K562 (cell line): ENCODE results near the gene SULT6B1. TPM values are rescaled to one million over a fixed set of nuclear protein-coding genes. Genes with fewer than 3 reads are reported as not detected.

Source experiments
- ATAC-seq: fragments of 200-7000 bp; cut with Tn5 transposase; 3 replicates; pipeline ENCODE4 v1.9.1; 2020; ENCODE audit warnings: moderate library complexity
- BruUV-seq: library from RNA; stranded (reverse); fragments of 400-500 nt; replicated peaks from 2 replicates; lab custom pipeline; 2021; lab: Mats Ljungman, UMichigan
- CTCF ChIA-PET: fragments of 300-600 bp; formaldehyde crosslinking; extraction: SDS; loops from one replicate; lab custom pipeline; 2021; ENCODE audit warnings: low intra/inter-chr PET ratio; lab: Yijun Ruan, JAX
- POLR2A ChIA-PET: fragments of 300-600, 350-650 bp; sonication (Branson Sonifier 250); formaldehyde crosslinking; extraction: SDS; loops from one replicate; lab custom pipeline; 2021; ENCODE audit warnings: antibody characterized with exemption, inconsistent platforms; lab: Yijun Ruan, JAX
- DNase-seq, 4 experiments: peaks; one replicate each; pipeline versions ENCODE4 v3.0.0 to v3.0.0-alpha.2; 2011 to 2018; ENCODE audit warnings: low spot score in 3 of 4, mixed read lengths in 3 of 4; ENCODE audit errors: extremely low read depth in 1 of 4
- FAIRE-seq: peaks from 2 replicates; lab custom pipeline; 2011; peaks lifted over from hg19 to GRCh38; lab: Jason Lieb, UNC
- H2AFZ ChIP-seq: 2 replicates; pipeline ENCODE4 v1.6.0; 2011; ENCODE audit warnings: low read depth, low read length, control low read depth, inconsistent platforms
- H3K27ac ChIP-seq: fragments of 200-600 bp; 3 replicates; pipeline ENCODE4 v1.8.0; 2011; ENCODE audit warnings: low read depth, mild to moderate bottlenecking, control low read depth, inconsistent platforms, low read length, moderate library complexity, mixed read lengths; ENCODE audit errors: extremely low read depth
- H3K27me3 ChIP-seq, 2 experiments: fragments of 300-600 bp in 1 of 2; 2 replicates in 1 of 2; 3 replicates in 1 of 2; pipeline versions ENCODE4 v1.6.0 to v1.8.0; 2011; ENCODE audit warnings: inconsistent platforms in 2 of 2, low read length in 2 of 2, mild to moderate bottlenecking in 1 of 2, mixed read lengths in 1 of 2, moderate library complexity in 1 of 2; ENCODE audit not compliant: control insufficient read depth in 2 of 2, insufficient read depth in 2 of 2
- H3K36me3 ChIP-seq: fragments of 300-600 bp; 3 replicates; pipeline ENCODE4 v1.8.0; 2011; ENCODE audit warnings: mild to moderate bottlenecking, low read length, inconsistent platforms; ENCODE audit not compliant: control insufficient read depth, insufficient read depth
- H3K4me1 ChIP-seq, 2 experiments: fragments of 200-600 bp in 1 of 2; replicated peaks in 1 of 2; 2 replicates in 1 of 2; 3 replicates in 1 of 2; pipeline versions ENCODE4 v1.5.1 to v1.8.0; 2011; ENCODE audit warnings: inconsistent platforms in 2 of 2, low read length in 2 of 2, mild to moderate bottlenecking in 1 of 2, mixed read lengths in 1 of 2, moderate library complexity in 1 of 2; ENCODE audit not compliant: control insufficient read depth in 2 of 2, insufficient read depth in 2 of 2
- H3K4me2 ChIP-seq: 2 replicates; pipeline ENCODE4 v1.6.1; 2011; ENCODE audit warnings: low read length, control low read depth, inconsistent platforms, mixed read lengths; ENCODE audit not compliant: insufficient read depth
- H3K4me3 ChIP-seq: fragments of 200-600 bp; sonication (generic), shearing (Covaris generic); 2 replicates; pipeline ENCODE4 v1.5.1; 2016; ENCODE audit warnings: control low read depth, inconsistent platforms
- H3K79me2 ChIP-seq: fragments of 200-600 bp; 3 replicates; pipeline ENCODE4 v1.8.0; 2011; ENCODE audit warnings: low read length, inconsistent platforms; ENCODE audit not compliant: control insufficient read depth, insufficient read depth
- H3K9ac ChIP-seq, 2 experiments: 2 replicates each; pipeline versions ENCODE4 v1.6.0 to v1.6.1; 2011; ENCODE audit warnings: low read depth in 2 of 2, low read length in 2 of 2, control low read depth in 1 of 2, inconsistent platforms in 1 of 2, mild to moderate bottlenecking in 1 of 2, mixed read lengths in 1 of 2; ENCODE audit not compliant: insufficient read depth in 1 of 2
- H3K9me1 ChIP-seq: one replicate; pipeline ENCODE4 v1.6.0; 2011; ENCODE audit warnings: inconsistent platforms, mild to moderate bottlenecking, low read length, moderate library complexity; ENCODE audit not compliant: control insufficient read depth, insufficient read depth
- H3K9me3 ChIP-seq: replicated peaks from 2 replicates; pipeline ENCODE4 v1.5.1; 2011; ENCODE audit warnings: low read depth, low read length, inconsistent platforms; ENCODE audit not compliant: control insufficient read depth, insufficient read depth
- H4K20me1 ChIP-seq: replicated peaks from 2 replicates; pipeline ENCODE4 v1.6.1; 2011; ENCODE audit warnings: low read length, inconsistent platforms, mixed read lengths; ENCODE audit not compliant: control insufficient read depth, insufficient read depth
- CTBP1 ChIP-seq: fragments of 450-650 bp; IDR thresholded peaks from 2 replicates; pipeline ENCODE4 v1.6.1; 2016; ENCODE audit warnings: borderline replicate concordance
- ETS2 ChIP-seq: IDR thresholded peaks from 2 replicates; pipeline ENCODE4 v1.6.1; 2016; ENCODE audit warnings: borderline replicate concordance, missing genetic modification characterization, mild to moderate bottlenecking, moderate library complexity, missing compliant biosample characterization; ENCODE audit not compliant: poor library complexity, severe bottlenecking
- JUN ChIP-seq, 2 experiments: sonication (generic) in 1 of 2; formaldehyde crosslinking in 1 of 2; IDR thresholded peaks; 2 replicates each; pipeline versions ENCODE4 v1.6.1 to v1.8.0; 2012 to 2022; ENCODE audit warnings: borderline replicate concordance in 2 of 2, mild to moderate bottlenecking in 2 of 2, improper control_type of control experiment in 1 of 2, low read depth in 1 of 2, low read length in 1 of 2, missing genetic modification reagents in 1 of 2
- MAFF ChIP-seq: IDR thresholded peaks from 2 replicates; pipeline ENCODE4 v1.6.1; 2012; ENCODE audit warnings: low read length, improper control_type of control experiment
- MAFK ChIP-seq: IDR thresholded peaks from 2 replicates; pipeline ENCODE4 v1.6.1; 2011; ENCODE audit warnings: low read length, improper control_type of control experiment
- POLR2AphosphoS5 ChIP-seq: IDR thresholded peaks from 2 replicates; pipeline ENCODE4 v1.6.1; 2011; ENCODE audit warnings: mild to moderate bottlenecking, low read depth, low read length, moderate library complexity; ENCODE audit not compliant: control insufficient read depth, insufficient read depth
- RBM17 ChIP-seq: fragments of 200-400 bp; formaldehyde crosslinking; IDR thresholded peaks from 2 replicates; pipeline ENCODE4 v1.6.1; 2017; ENCODE audit warnings: low read depth, mild to moderate bottlenecking, low read length, borderline replicate concordance
- SRSF1 ChIP-seq: fragments of 200-400 bp; formaldehyde crosslinking; IDR thresholded peaks from 2 replicates; pipeline ENCODE4 v1.6.1; 2017; ENCODE audit warnings: mild to moderate bottlenecking, low read depth, low read length, moderate library complexity
- ZNF316 ChIP-seq: fragments of 450-650 bp; IDR thresholded peaks from 2 replicates; pipeline ENCODE4 v1.6.1; 2016
- ZNF57 ChIP-seq: fragments of 450-650 bp; formaldehyde crosslinking; IDR thresholded peaks from 2 replicates; pipeline ENCODE4 v1.4.0; 2020; ENCODE audit warnings: mild to moderate bottlenecking, moderate library complexity
- ZNF583 ChIP-seq: fragments of 250-450 bp; sonication (Bioruptor Pico); IDR thresholded peaks from 2 replicates; pipeline ENCODE4 v1.4.0; 2020
- ZSCAN32 ChIP-seq: fragments of 450-650 bp; formaldehyde crosslinking; IDR thresholded peaks from 2 replicates; pipeline ENCODE4 v1.4.0; 2020; ENCODE audit warnings: mild to moderate bottlenecking, moderate library complexity
- WGBS: fragments of 100-300 bp; shearing (Covaris generic); methylation state at CpG from one replicate; pipeline ENCODE4 v1.1.6; 2016; ENCODE audit warnings: low coverage, mixed read lengths; ENCODE audit not compliant: insufficient coverage; ENCODE audit errors: missing lambda C conversion rate; 5-methylcytosine and 5-hydroxymethylcytosine counted together
- in situ Hi-C: fragments of 300-500 bp; cut with MboI; formaldehyde crosslinking; loops from 4 replicates; pipeline ENCODE4 v1.15.0; 2018; ENCODE audit warnings: inconsistent platforms, mixed read lengths
- intact Hi-C: fragments of 100-400 bp; cut with micrococcal nuclease; formaldehyde crosslinking; loops from 2 replicates; pipeline ENCODE4 v1.14.2; 2022
- polyA plus RNA-seq, 8 experiments: library from polyadenylated mRNA; depleted of rRNA in 4 of 8; stranded (reverse) in 5 of 8; unstranded in 3 of 8; fragments of >200 nt; fragmentation: Nextera tagmentation in 2 of 8; fragmentation: Illumina TruSeq in 1 of 8; extraction: Ambion mirVana in 2 of 8; extraction: Trizol in 1 of 8; gene quantifications; 2 replicates each; pipeline versions ENCODE4 v1.2.1 to v1.2.3, GENCODE V29; 2011 to 2014; ENCODE audit warnings: inconsistent platforms in 1 of 8, missing spikeins in 1 of 8
- total RNA-seq, 7 experiments: library from RNA; depleted of rRNA in 6 of 7; stranded (reverse); fragments of >200 nt in 6 of 7; fragmentation: Illumina TruSeq in 2 of 7; extraction: Trizol in 2 of 7; gene quantifications; 2 replicates each; pipeline versions ENCODE4 v1.2.1 to v1.2.3, GENCODE V29; 2011 to 2021; ENCODE audit warnings: low replicate concordance in 1 of 7
- TF ChIP-seq, protein P1 (sequence below): fragments of 450-650 bp; formaldehyde crosslinking; conservative IDR thresholded peaks from 2 replicates; pipeline ENCODE4 v1.4.0; 2022; ENCODE audit warnings: mild to moderate bottlenecking, missing genetic modification characterization
- TF ChIP-seq, protein P2 (sequence below): fragments of 250-450 bp; sonication (Bioruptor Pico); IDR thresholded peaks from 2 replicates; pipeline ENCODE4 v1.9.0; 2021; ENCODE audit warnings: mild to moderate bottlenecking, inconsistent platforms
- TF ChIP-seq, protein P3 (sequence below): sonication (generic); IDR thresholded peaks from 2 replicates; pipeline ENCODE4 v1.6.1; 2016

The SULT6B1 gene
- total and polyA plus RNA-seq, 9 of the 15 experiments (the other 6 are each of a cell fraction or from before 2014, with no cell fraction given) = not detected

DNA sequence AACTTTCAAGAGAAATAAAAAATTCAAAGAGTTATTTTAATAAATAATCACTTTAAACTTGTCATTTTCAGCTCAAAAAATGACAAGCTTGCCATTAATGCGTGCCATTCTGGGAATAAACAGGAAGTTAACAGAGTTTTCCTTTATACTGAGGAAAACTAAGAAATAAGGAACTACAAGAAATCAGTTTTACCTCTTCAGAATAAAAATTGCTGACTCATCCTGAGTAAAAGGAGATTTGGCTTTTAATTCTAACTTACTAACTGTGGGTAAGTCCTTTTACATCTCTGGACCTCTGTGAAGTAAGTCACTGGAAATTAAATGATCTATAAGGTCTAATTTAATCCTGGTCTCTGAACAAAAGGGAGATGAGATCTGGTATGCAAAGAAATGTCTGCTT is 26.8 kb upstream of the SULT6B1 start:
- H3K9me1 ChIP-seq = no peaks in the 10 kb centered on the region
- H4K20me1 ChIP-seq = no peaks in the 10 kb centered on the region
- no peaks in the 10 kb centered on the region for H3K27me3 ChIP-seq
- intact Hi-C loops = no loop called here
- 67% methylated on average over 1 of the region's 1 CpG for WGBS
- H3K9ac ChIP-seq = no peak overlapping the region
- H3K4me2 ChIP-seq = no peak overlapping the region
- FAIRE-seq (no peak), DNase-seq (no peak), ATAC-seq (no peak)
- H3K4me3 ChIP-seq = no peak overlapping the region
- H3K4me1 ChIP-seq = no peaks in the 10 kb centered on the region
- in situ Hi-C loops = no loop called here
- peaks cover 90% of the 10 kb centered on the region for H3K36me3 ChIP-seq
- H3K27ac ChIP-seq = no peak overlapping the region
- BruUV-seq = no TSS peak
- H3K79me2 ChIP-seq = peaks cover 4% of the 10 kb centered on the region; the same call in 2 of the 3 replicates
- ChIA-PET POLR2A (interaction anchor here (0.7 kb wide), 1 partner anchor 14 kb away, joined by 3 read pairs; no protein-coding TSS in a partner anchor), CTCF (no interaction called here)
- H3K9me3 ChIP-seq = no peaks in the 10 kb centered on the region
- no peak overlapping the region for H2AFZ ChIP-seq
- TF ChIP-seq ZNF57 (CRISPR knock-in tag) (no peak), ZSCAN32 (no peak), RBM17 (no peak), SRSF1 (no peak), CTBP1 (no peak), MAFK (peak; percentile 91), ZNF316 (peak; percentile 96), MAFF (peak; percentile 95), JUN (IDR thresholded peaks at IDR 0.05; ENCODE audit: borderline replicate concordance, low read depth, low read length) (no peak), JUN (CRISPR knock-in tag; IDR thresholded peaks at IDR 0.05; ENCODE audit: borderline replicate concordance) (no peak), POLR2AphosphoS5 (no peak), ETS2 (tag) (no peak), ZNF583 (no peak)
- TF ChIP-seq, protein P1, sequence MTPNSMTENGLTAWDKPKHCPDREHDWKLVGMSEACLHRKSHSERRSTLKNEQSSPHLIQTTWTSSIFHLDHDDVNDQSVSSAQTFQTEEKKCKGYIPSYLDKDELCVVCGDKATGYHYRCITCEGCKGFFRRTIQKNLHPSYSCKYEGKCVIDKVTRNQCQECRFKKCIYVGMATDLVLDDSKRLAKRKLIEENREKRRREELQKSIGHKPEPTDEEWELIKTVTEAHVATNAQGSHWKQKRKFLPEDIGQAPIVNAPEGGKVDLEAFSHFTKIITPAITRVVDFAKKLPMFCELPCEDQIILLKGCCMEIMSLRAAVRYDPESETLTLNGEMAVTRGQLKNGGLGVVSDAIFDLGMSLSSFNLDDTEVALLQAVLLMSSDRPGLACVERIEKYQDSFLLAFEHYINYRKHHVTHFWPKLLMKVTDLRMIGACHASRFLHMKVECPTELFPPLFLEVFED (CRISPR knock-in tag) = no peak
- TF ChIP-seq, protein P2, sequence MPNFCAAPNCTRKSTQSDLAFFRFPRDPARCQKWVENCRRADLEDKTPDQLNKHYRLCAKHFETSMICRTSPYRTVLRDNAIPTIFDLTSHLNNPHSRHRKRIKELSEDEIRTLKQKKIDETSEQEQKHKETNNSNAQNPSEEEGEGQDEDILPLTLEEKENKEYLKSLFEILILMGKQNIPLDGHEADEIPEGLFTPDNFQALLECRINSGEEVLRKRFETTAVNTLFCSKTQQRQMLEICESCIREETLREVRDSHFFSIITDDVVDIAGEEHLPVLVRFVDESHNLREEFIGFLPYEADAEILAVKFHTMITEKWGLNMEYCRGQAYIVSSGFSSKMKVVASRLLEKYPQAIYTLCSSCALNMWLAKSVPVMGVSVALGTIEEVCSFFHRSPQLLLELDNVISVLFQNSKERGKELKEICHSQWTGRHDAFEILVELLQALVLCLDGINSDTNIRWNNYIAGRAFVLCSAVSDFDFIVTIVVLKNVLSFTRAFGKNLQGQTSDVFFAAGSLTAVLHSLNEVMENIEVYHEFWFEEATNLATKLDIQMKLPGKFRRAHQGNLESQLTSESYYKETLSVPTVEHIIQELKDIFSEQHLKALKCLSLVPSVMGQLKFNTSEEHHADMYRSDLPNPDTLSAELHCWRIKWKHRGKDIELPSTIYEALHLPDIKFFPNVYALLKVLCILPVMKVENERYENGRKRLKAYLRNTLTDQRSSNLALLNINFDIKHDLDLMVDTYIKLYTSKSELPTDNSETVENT (CRISPR knock-in tag) = no peak
- TF ChIP-seq, protein P3, sequence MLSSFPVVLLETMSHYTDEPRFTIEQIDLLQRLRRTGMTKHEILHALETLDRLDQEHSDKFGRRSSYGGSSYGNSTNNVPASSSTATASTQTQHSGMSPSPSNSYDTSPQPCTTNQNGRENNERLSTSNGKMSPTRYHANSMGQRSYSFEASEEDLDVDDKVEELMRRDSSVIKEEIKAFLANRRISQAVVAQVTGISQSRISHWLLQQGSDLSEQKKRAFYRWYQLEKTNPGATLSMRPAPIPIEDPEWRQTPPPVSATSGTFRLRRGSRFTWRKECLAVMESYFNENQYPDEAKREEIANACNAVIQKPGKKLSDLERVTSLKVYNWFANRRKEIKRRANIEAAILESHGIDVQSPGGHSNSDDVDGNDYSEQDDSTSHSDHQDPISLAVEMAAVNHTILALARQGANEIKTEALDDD = no peak
